NCI-H2029 (cell line): ENCODE data around the gene CHCHD3.
A peak's percentile ranks its signal among the peaks of the same experiment; 100 is the strongest.

ENCODE experiments used
- DNase-seq: peaks from one replicate; lab custom pipeline; 2025; lab: John Stamatoyannopoulos, UW

Gene CHCHD3

GRCh38 chr7:132815696-132816311 lies 266.1 kb downstream of the CHCHD3 start:
- DNase-seq: no peak

DNA sequence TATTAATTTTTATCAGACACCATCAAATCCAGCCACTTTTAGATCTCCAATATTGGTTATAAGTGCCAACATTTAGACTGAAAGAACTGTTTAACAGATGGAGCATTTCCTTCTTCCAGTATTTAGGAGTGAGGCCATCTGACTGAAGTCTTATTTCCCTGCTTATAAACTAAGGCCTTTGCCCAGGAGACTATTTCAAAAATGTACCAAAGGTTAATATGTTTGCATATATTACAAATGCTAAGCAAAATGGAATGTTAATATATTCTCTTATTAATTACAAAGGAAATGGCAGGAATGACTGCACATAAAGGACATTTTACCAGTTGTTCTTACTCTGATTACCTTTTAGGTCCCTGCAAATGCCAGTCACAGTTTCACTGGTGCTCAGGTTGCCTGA lies 266.8 kb downstream of the CHCHD3 start:
- no peak for DNase-seq

GRCh38 chr7:132810561-132810960 lies 271.3 kb downstream of the CHCHD3 start:
- DNase-seq: no peak

DNA sequence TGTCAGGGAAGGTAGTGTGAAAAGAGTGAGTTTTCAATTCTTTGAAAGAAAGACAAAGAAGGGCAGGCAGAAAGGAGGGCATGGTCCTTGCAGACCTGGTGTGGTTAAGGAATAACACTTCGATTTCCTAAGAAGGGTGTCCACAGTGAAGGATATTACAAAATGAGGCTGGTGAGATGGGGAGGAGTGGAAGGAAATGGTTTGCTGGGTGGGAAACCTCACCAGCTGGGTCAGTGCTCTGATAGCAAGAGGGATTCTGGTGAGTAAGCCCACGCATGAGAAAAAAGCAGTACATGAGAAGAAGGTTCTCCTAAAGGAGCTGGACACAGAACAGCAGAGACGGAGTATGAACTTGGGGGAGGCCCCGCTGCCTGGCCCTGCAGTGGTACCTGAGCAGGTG lies 275.1 kb downstream of the CHCHD3 start:
- DNase-seq: no peak

DNA sequence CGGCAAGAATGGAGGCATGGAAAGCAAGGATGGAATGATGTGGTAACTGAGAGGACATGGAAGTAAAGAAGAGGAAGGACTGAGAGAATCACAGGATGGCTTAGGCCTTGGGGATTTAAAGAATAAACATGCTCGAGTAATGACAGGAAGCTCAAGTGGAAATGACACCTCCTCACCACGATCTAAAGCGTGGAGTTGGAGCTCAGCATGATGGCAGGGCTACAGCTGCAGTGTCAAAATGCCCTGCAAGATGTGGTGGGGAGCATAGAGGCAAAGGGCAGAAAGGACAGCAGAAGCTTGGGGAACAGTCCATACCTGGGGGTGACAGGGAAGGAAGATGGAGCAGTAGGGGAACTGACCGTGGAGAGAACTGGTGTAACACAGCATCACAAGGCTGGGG lies 276.1 kb downstream of the CHCHD3 start:
- no peak for DNase-seq

GRCh38 chr7:132804849-132805485 lies 276.9 kb downstream of the CHCHD3 start:
- no peak for DNase-seq

DNA sequence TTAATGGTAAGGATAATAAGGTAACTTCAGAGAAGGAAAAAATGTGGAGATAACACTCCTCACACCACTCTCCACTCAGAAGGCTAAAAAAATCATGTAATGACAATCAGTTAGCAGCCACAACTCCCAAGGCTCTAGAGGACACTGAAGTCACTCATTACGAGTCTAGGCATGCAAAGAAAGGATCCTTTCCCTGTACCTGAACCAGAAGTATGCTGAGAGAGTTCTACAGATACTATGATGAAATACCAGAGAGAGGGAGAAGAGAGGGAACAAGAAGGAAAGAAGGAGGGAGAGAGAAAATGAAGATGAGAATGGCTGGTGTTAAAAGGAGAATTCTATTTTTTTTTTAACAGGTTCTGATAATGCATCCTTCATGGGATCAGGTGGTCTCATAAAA lies 281.4 kb downstream of the CHCHD3 start:
- no peak for DNase-seq

DNA sequence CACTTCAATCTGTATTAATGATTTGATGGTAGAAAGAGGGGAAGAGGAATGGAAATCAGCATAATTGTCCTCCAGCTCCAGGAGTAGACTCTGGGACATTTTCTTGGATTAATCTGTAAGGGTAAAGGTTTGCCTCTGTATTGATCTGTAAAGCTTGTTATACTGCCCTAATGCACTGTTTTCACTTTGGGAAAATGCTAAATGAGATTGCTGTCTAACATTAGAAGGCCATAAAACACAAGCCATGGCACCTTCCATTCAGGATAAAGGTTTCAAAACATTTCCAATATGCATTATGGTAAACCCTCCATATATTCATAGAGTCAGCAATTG lies 282.8 kb downstream of the CHCHD3 start:
- no peak for DNase-seq

DNA sequence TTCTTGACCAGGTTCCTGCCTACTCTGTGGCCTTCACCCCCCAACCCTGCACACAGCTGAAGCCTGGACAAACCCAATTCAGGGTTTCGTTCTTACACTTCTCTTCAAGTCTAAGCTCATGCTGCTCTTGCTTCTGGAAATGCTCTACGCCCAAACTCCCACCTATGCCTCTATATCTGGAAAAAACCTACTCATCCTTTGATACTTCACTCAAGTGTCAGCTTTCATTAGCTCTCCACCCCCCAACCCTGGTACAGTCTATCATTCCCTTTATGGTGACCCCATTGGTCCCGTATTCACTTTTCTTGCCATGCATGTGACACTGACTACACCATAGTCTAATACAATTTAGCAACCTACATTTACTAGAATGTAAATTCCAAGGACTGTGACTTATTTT lies 284.7 kb downstream of the CHCHD3 start:
- DNase-seq: no peak

GRCh38 chr7:132793474-132793873 lies 288.4 kb downstream of the CHCHD3 start:
- DNase-seq: no peak

GRCh38 chr7:132791036-132791435 lies 290.9 kb downstream of the CHCHD3 start:
- no peak for DNase-seq

DNA sequence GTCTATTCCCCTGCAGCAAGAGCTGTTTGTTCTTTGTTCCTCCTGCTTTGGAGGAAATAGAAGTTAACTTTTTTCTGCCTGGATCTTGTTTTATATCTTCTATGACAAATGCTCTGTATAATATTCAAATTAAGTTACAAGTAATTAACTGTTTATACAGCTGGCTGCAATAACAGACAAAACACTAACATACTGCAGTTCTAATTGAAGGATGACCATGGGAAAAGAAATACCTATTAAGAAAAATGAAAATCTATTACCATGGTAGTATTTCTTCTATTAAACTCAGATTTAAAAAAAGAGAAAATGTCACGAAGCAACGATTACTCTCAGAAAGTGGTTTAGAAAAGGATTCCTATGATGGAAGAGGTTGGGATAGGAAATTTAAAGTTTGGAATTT lies 291.8 kb downstream of the CHCHD3 start:
- no peak for DNase-seq

- no peak for DNase-seq
Observed at GRCh38 chr7:132789281-132789680, 292.6 kb downstream of the CHCHD3 start.

- no peak for DNase-seq
Observed at GRCh38 chr7:132785870-132786269, 296.0 kb downstream of the CHCHD3 start.

- no peak for DNase-seq
Observed at GRCh38 chr7:132784406-132784805, 297.5 kb downstream of the CHCHD3 start.

DNA sequence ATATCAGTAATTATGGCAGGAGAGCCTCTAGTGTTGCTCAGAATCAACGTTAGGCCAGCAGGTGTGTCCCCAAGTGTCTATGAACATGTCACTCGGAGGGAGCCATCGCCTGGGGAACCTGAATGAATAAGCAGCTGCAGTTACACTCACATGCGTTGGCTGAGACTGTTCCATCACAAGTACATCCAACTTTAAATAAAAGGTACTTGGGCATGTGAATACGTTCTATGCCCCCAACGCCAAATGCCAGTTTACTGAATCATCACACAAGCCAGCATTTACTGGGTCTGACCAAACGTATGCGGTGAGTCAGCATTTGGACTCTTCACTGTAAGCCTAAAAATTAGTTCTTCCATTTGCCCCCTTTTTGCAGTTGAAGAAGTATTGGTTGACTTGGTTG lies 298.1 kb downstream of the CHCHD3 start:
- peak; percentile 6 for DNase-seq

DNA sequence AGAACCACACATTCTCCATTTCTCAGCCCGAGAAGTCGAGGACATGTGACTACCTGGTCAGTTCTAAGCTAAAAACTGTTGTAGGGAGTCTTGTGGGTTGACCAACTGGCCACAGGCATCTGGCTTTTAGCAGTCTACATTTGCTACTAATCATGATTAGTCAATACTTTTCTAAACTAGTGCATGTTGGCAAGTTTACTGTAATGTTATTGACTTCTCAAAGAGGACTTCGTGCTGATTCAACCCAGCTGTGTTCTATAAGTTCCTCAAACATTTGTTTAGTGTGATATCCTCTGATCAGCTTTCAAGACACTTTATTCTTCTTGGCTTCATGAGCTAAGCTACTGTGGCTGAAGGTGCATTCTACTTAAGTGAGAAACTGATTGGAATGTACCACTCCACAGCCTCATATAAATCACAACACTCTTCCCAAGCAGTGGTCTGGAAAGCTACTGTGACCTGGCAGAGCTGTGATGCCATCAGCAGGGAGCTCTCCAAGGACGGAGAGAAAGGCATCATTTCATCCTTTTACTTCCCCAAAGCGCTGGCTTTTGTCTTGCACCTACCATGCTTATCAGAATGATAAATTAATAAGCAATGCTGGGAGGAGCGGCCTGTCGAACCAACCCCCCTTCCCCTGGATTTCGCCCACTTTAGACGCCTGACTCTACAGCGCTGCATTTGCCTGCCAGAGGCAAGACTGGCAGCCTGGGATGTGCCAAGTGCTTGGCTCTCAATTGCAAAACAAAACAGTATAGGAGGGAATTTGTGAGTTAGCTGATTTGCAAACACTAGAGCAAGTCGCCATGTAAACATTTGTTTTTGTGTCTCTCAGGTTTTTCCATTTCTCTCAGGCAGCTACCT lies 298.9 kb downstream of the CHCHD3 start:
- DNase-seq: peak; percentile 7

DNA sequence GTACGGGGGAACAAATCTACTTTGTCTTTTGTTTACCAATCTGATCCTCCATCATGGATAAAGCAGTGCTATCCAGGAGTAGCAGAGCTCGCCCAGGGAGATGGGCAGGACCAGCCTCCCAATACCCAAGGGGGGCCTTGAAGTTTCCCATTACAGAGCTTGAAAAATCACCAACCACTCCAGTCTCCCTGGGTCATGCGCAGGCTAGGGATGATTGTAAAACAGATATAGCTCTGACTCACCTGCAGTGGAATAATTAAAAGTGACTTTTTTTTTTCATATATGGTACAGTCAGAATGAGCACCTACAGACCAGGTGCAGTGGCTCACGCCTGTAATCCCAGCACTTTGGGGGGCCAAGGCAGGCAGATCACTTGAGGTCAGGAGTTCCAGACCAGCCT lies 301.1 kb downstream of the CHCHD3 start:
- DNase-seq: no peak

GRCh38 chr7:132779164-132779563 lies 302.7 kb downstream of the CHCHD3 start:
- no peak for DNase-seq

DNA sequence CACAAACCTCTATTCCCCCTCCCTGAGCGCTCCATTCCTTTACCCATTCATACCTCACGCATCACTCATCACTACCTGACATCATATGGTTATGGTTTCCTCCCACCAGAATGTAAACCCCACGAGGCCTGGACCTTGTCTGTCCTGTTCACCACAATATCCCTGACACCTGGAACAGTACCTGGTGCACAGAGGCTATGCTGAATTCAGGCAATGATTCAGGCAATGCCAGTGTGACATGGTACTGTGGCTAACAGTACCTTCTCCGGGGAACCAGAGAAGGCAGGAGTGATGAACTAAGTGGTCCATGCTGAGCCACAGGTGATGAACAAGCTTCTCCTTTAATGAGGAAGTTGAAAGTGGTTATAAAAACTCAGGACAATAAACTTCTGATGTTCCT lies 303.1 kb downstream of the CHCHD3 start:
- no peak for DNase-seq

- DNase-seq: no peak
Observed at GRCh38 chr7:132777956-132778355, 303.9 kb downstream of the CHCHD3 start.

DNA sequence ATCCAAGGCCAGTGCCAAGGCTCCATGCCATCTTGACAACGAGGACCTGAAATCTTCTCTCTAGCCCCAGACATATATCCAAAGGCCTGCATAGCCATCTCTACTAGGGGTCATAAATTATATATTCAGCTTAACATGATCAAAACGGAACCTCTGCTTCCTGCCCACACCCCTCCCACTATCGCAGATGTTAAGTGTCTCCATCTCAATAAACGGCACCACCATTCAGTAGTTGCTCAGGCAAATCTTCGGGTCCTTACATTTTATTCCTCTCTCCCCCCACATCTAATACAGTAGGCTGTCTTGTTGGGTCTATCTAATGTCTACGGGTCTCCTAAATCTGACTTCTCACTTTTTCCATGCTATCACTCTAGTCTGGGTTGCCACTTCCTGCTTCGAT lies 304.5 kb downstream of the CHCHD3 start:
- DNase-seq: no peak

GRCh38 chr7:132776048-132776620 lies 305.8 kb downstream of the CHCHD3 start:
- no peak for DNase-seq
